ENCODE measurements around the gene ETF1. TPM values are rescaled to one million over a fixed set of nuclear protein-coding genes. Genes with fewer than 3 reads are reported as not detected.
A peak's percentile ranks its signal among the peaks of the same experiment; 100 is the strongest.

Gene ETF1
- total and polyA plus RNA-seq, 9 of the 15 experiments (the other 6 are each of a cell fraction or from before 2014, with no cell fraction given): 53.7 to 209 (median 164) TPM

GRCh38 chr5:138488481-138488945 is 54.5 kb downstream of the ETF1 start (continued):
- TF ChIP-seq RBFOX2 (IDR thresholded peaks at IDR 0.05; ENCODE audit: low read depth, low read length): no peak
- no peak for TF ChIP-seq ZNF232 (CRISPR knock-in tag; IDR thresholded peaks at IDR 0.05)
- 0 out of 2 replicates have a peak, but pooled peaks have one; percentile 15 for TF ChIP-seq HMBOX1 (IDR thresholded peaks at IDR 0.05)
- no peak for TF ChIP-seq SP2 (IDR thresholded peaks at IDR 0.05; ENCODE audit: extremely low read depth, low read depth, low read length, poor library complexity, severe bottlenecking)
- TF ChIP-seq ZKSCAN1 (IDR thresholded peaks at IDR 0.05; ENCODE audit: low read depth, low read length): 0 out of 2 replicates have a peak, but pooled peaks have one; percentile 45
- TF ChIP-seq SPI1 (IDR thresholded peaks at IDR 0.05; ENCODE audit: borderline replicate concordance, low read depth, low read length): no peak
- TF ChIP-seq HDAC8 (tag; IDR thresholded peaks at IDR 0.05): no peak
- TF ChIP-seq CBFB (CRISPR knock-in tag; IDR thresholded peaks at IDR 0.05): no peak
- TF ChIP-seq ILK (tag; IDR thresholded peaks at IDR 0.05; ENCODE audit: borderline replicate concordance, low read depth): no peak
- peak; percentile 50 for TF ChIP-seq NFIC (IDR thresholded peaks at IDR 0.05)
- TF ChIP-seq ZNF274 (IDR thresholded peaks at IDR 0.05; ENCODE audit: borderline replicate concordance, low read depth, low read length): no peak
- no peak for TF ChIP-seq FOXA1 (IDR thresholded peaks at IDR 0.05; ENCODE audit: borderline replicate concordance)
- no peak for TF ChIP-seq ZBTB49 (CRISPR knock-in tag; IDR thresholded peaks at IDR 0.05; ENCODE audit: borderline replicate concordance)
- peak in 1 of 2 experiments; percentile 7; a peak in 1 of 4 replicates for TF ChIP-seq FOXA3 (CRISPR knock-in tag; conservative IDR thresholded peaks at IDR 0.05 in 1 of 2, IDR thresholded peaks at IDR 0.05 in 1 of 2)
- no peak for TF ChIP-seq RHOXF2B (CRISPR knock-in tag; conservative IDR thresholded peaks at IDR 0.05)
- TF ChIP-seq CCAR2 (IDR thresholded peaks at IDR 0.05; ENCODE audit: low read depth, low read length): no peak
- TF ChIP-seq AFF4 (CRISPR knock-in tag; IDR thresholded peaks at IDR 0.05): no peak
- TF ChIP-seq MECOM (CRISPR knock-in tag; IDR thresholded peaks at IDR 0.05): no peak
- TF ChIP-seq PHF21A (IDR thresholded peaks at IDR 0.05; ENCODE audit: borderline replicate concordance, low read depth): no peak
- TF ChIP-seq ZNF3 (CRISPR knock-in tag; IDR thresholded peaks at IDR 0.05): no peak
